Brain microvascular endothelial cell (primary cell): ENCODE measurements around the gene DYNLRB2.

ENCODE experiments used
- DNase-seq: peaks from one replicate; pipeline ENCODE4 v3.0.0-alpha.2; 2020
- H3K27ac ChIP-seq: fragments of 250-450 bp; sonication (Bioruptor Pico); 2 replicates; pipeline ENCODE4 v1.5.1; 2020; ENCODE audit warnings: mild to moderate bottlenecking, moderate library complexity
- H3K27me3 ChIP-seq: fragments of 250-450 bp; sonication (Bioruptor Pico); replicated peaks from 2 replicates; pipeline ENCODE4 v1.5.1; 2020; ENCODE audit warnings: mild to moderate bottlenecking
- H3K36me3 ChIP-seq: fragments of 250-450 bp; sonication (Bioruptor Pico); replicated peaks from 2 replicates; pipeline ENCODE4 v1.5.1; 2020; ENCODE audit warnings: mild to moderate bottlenecking
- H3K4me3 ChIP-seq: 2 replicates; pipeline ENCODE4 v1.5.1; 2011; ENCODE audit warnings: low read depth, mild to moderate bottlenecking, control low read depth, low read length, moderate library complexity
- CTCF ChIP-seq: IDR thresholded peaks from 2 replicates; pipeline ENCODE4 v1.5.1; 2011; ENCODE audit warnings: low read depth, mild to moderate bottlenecking, moderate library complexity, low read length, control low read depth, inconsistent platforms; ENCODE audit errors: missing control alignments
- in situ Hi-C: cut with HindIII; loops from 2 replicates; pipeline ENCODE4 v1.10.0; 2017; ENCODE audit warnings: low sequenced_read_pairs, low pct_ligation_motif_present

The DYNLRB2 gene

GRCh38 chr16:80569440-80570105 is 28.8 kb downstream of the DYNLRB2 start:
- in situ Hi-C loops, result no loop called here
- peak overlapping the region; percentile 96 for H3K27ac ChIP-seq
- peak; percentile 93 for DNase-seq
- no peak overlapping the region for H3K4me3 ChIP-seq
- no peak for TF ChIP-seq CTCF
- H3K27me3 ChIP-seq, result no peaks in the 10 kb centered on the region
- no peaks in the 10 kb centered on the region for H3K36me3 ChIP-seq

- Histone ChIP-seq H3K27me3 (no peaks in the 10 kb centered on the region), H3K36me3 (no peaks in the 10 kb centered on the region), H3K27ac (peak overlapping the region; percentile 96), H3K4me3 (no peak overlapping the region)
- in situ Hi-C loops, result no loop called here
- no peak for TF ChIP-seq CTCF
- peak; percentile 81 for DNase-seq
Measured at GRCh38 chr16:80570106-80570478, 29.3 kb downstream of the DYNLRB2 start.

- in situ Hi-C loops, result no loop called here
- H3K27me3 ChIP-seq, result no peaks in the 10 kb centered on the region
- no peak for DNase-seq
- no peak overlapping the region for H3K4me3 ChIP-seq
- no peak overlapping the region for H3K27ac ChIP-seq
- H3K36me3 ChIP-seq, result no peaks in the 10 kb centered on the region
- TF ChIP-seq CTCF, result no peak
Measured at GRCh38 chr16:80573700-80574120, 32.9 kb downstream of the DYNLRB2 start.

GRCh38 chr16:80576343-80576912 is 35.6 kb downstream of the DYNLRB2 start:
- no peak for DNase-seq
- no peak overlapping the region for H3K27ac ChIP-seq
- no peaks in the 10 kb centered on the region for H3K36me3 ChIP-seq
- no peak for TF ChIP-seq CTCF
- H3K27me3 ChIP-seq, result no peaks in the 10 kb centered on the region
- in situ Hi-C loops, result no loop called here
- H3K4me3 ChIP-seq, result no peak overlapping the region

GRCh38 chr16:80577485-80578280 is 36.9 kb downstream of the DYNLRB2 start:
- Histone ChIP-seq H3K27ac (no peak overlapping the region), H3K36me3 (no peaks in the 10 kb centered on the region), H3K27me3 (no peaks in the 10 kb centered on the region), H3K4me3 (no peak overlapping the region)
- no peak for DNase-seq
- in situ Hi-C loops, result no loop called here
- TF ChIP-seq CTCF, result no peak
